Karpas-422 (cell line): Measurements from ENCODE around the gene SIRT3. TPM values are rescaled to one million over a fixed set of nuclear protein-coding genes. Genes with fewer than 3 reads are reported as not detected.
"Not testable (repeated sequence)": the region's sequence is repeated elsewhere in the genome, so short reads cannot be mapped to it uniquely, and the experiment has no call there.

Experiments
- DNase-seq: peaks from one replicate; pipeline ENCODE4 v3.0.0-alpha.2; 2015
- H2AFZ ChIP-seq: fragments of 200-600 bp; sonication (generic); 2 replicates; pipeline ENCODE4 v1.6.1; 2014; ENCODE audit warnings: antibody characterized with exemption, low read length, mixed read lengths
- H3K27ac ChIP-seq: fragments of 200-600 bp; sonication (generic); 2 replicates; pipeline ENCODE4 v1.5.1; 2014; ENCODE audit warnings: mild to moderate bottlenecking, low read length, moderate library complexity
- H3K27me3 ChIP-seq: fragments of 200-600 bp; sonication (generic); 2 replicates; pipeline ENCODE4 v1.6.1; 2014; ENCODE audit warnings: low read length, mixed read lengths
- H3K36me3 ChIP-seq: fragments of 200-600 bp; sonication (generic); 2 replicates; pipeline ENCODE4 v1.6.1; 2014; ENCODE audit warnings: low read length, mixed read lengths; ENCODE audit not compliant: insufficient read depth
- H3K4me1 ChIP-seq: fragments of 200-600 bp; sonication (generic); 2 replicates; pipeline ENCODE4 v1.6.1; 2014; ENCODE audit warnings: mild to moderate bottlenecking, low read length, mixed read lengths
- H3K4me2 ChIP-seq: fragments of 200-600 bp; sonication (generic); 2 replicates; pipeline ENCODE4 v1.6.1; 2014; ENCODE audit warnings: low read length, low read depth, mild to moderate bottlenecking; ENCODE audit not compliant: poor library complexity, severe bottlenecking
- H3K4me3 ChIP-seq: fragments of 200-600 bp; sonication (generic); 2 replicates; pipeline ENCODE4 v1.5.1; 2014; ENCODE audit warnings: mild to moderate bottlenecking, antibody characterized with exemption, low read length, mixed read lengths
- H3K79me2 ChIP-seq: fragments of 200-600 bp; sonication (generic); 2 replicates; pipeline ENCODE4 v1.6.1; 2014; ENCODE audit warnings: mild to moderate bottlenecking, low read length, mixed read lengths
- H3K9ac ChIP-seq: fragments of 200-600 bp; sonication (generic); 2 replicates; pipeline ENCODE4 v1.6.0; 2014; ENCODE audit warnings: low read length
- H3K9me2 ChIP-seq: fragments of 200-600 bp; sonication (generic), shearing (Covaris generic); replicated peaks from 2 replicates; pipeline ENCODE4 v1.6.0; 2014; ENCODE audit warnings: mild to moderate bottlenecking, low read length, moderate library complexity; ENCODE audit not compliant: insufficient read depth
- H3K9me3 ChIP-seq: fragments of 300-700, 200-600 bp; sonication (generic); 2 replicates; pipeline ENCODE4 v1.6.1; 2014; ENCODE audit warnings: low read length, mixed read lengths
- H4K20me1 ChIP-seq: fragments of 200-600 bp; sonication (generic); 2 replicates; pipeline ENCODE4 v1.6.1; 2014; ENCODE audit warnings: mild to moderate bottlenecking, antibody characterized with exemption, low read length, low read depth; ENCODE audit not compliant: insufficient read depth
- total RNA-seq: library from RNA; depleted of rRNA; stranded (reverse); fragments of >200 nt; shearing (Covaris generic); gene quantifications from 2 replicates; pipeline ENCODE4 v1.2.3, GENCODE V29; 2014; ENCODE audit warnings: low replicate concordance

The SIRT3 gene
- total RNA-seq, 1 experiment from 2014 or later, result 13.6 TPM

- Histone ChIP-seq H3K4me3 (peak overlapping the region; percentile 98), H3K4me2 (peak overlapping the region; percentile 97), H3K79me2 (peaks cover 77% of the 10 kb centered on the region), H3K4me1 (peaks cover 24% of the 10 kb centered on the region), H3K9ac (peak overlapping the region; percentile 96), H3K36me3 (peaks cover 23% of the 10 kb centered on the region; the same call in 1 of the 2 replicates)
- not testable (repeated sequence) for H3K9me2 ChIP-seq, DNase-seq, H3K27me3 ChIP-seq, H2AFZ ChIP-seq, H3K9me3 ChIP-seq, H3K27ac ChIP-seq, H4K20me1 ChIP-seq
These were observed 2.2 kb upstream of the SIRT3 start for GRCh38 chr11:238346-238745.

- peaks cover 3% of the 10 kb centered on the region; the same call in 1 of the 2 replicates for H4K20me1 ChIP-seq
- H3K4me1 ChIP-seq, result peaks cover 24% of the 10 kb centered on the region
- H3K79me2 ChIP-seq, result peaks cover 67% of the 10 kb centered on the region
- H3K4me3 ChIP-seq, result peak within 1 kb of the TSS; percentile 98
- H3K4me2 ChIP-seq, result peak within 1 kb of the TSS; percentile 97
- peaks cover 13% of the 10 kb centered on the region; the same call in 1 of the 2 replicates for H3K36me3 ChIP-seq
- H3K9me3 ChIP-seq, result no peaks in the 10 kb centered on the region
- peak within 1 kb of the TSS; percentile 91 for H3K27ac ChIP-seq
- peak within 1 kb of the TSS; percentile 96 for H3K9ac ChIP-seq
- DNase-seq, result peak; percentile 95
- no peaks in the 10 kb centered on the region for H3K27me3 ChIP-seq
- H3K9me2 ChIP-seq, result no peaks in the 10 kb centered on the region
- peak within 1 kb of the TSS; percentile 98; the same call in 1 of the 2 replicates for H2AFZ ChIP-seq
These were observed 929 bp upstream of the SIRT3 start, which contains the start of gene PSMD13 for GRCh38 chr11:236774-237767. PSMD13 (plus strand) TSS chr11:236976; CDS start chr11:237050, 74 bp downstream.

- Histone ChIP-seq H3K4me1 (peaks cover 24% of the 10 kb centered on the region), H3K79me2 (peaks cover 55% of the 10 kb centered on the region), H3K36me3 (peaks cover 12% of the 10 kb centered on the region; the same call in 1 of the 2 replicates), H2AFZ (no peak overlapping the region; the same call in 1 of the 2 replicates), H3K27ac (no peak overlapping the region; the same call in 1 of the 2 replicates), H3K27me3 (no peaks in the 10 kb centered on the region), H3K9me2 (no peaks in the 10 kb centered on the region), H3K9me3 (no peaks in the 10 kb centered on the region), H3K4me3 (peak overlapping the region; percentile 79), H3K9ac (peak overlapping the region; percentile 93), H4K20me1 (peaks cover 3% of the 10 kb centered on the region; the same call in 1 of the 2 replicates), H3K4me2 (peak overlapping the region; percentile 71)
- DNase-seq, result peak; percentile 74
These were observed 539 bp downstream of the SIRT3 start for GRCh38 chr11:235609-235996.

GRCh38 chr11:235180-235579 is 962 bp downstream of the SIRT3 start:
- H3K27me3 ChIP-seq, result no peaks in the 10 kb centered on the region
- no peaks in the 10 kb centered on the region for H3K9me3 ChIP-seq
- H3K4me1 ChIP-seq, result peaks cover 24% of the 10 kb centered on the region
- H3K9me2 ChIP-seq, result no peaks in the 10 kb centered on the region
- peaks cover 51% of the 10 kb centered on the region for H3K79me2 ChIP-seq
- peak overlapping the region; percentile 93 for H3K9ac ChIP-seq
- H3K4me3 ChIP-seq, result peak overlapping the region; percentile 79
- H3K36me3 ChIP-seq, result peaks cover 8% of the 10 kb centered on the region; the same call in 1 of the 2 replicates
- peaks cover under 1% of the 10 kb centered on the region; the same call in 1 of the 2 replicates for H4K20me1 ChIP-seq
- H3K27ac ChIP-seq, result no peak overlapping the region
- no peak for DNase-seq
- H2AFZ ChIP-seq, result no peak overlapping the region
- peak overlapping the region; percentile 71 for H3K4me2 ChIP-seq

- H3K27me3 ChIP-seq, result no peaks in the 10 kb centered on the region
- peaks cover 16% of the 10 kb centered on the region for H3K4me1 ChIP-seq
- H3K36me3 ChIP-seq, result no peaks in the 10 kb centered on the region
- H4K20me1 ChIP-seq, result no peaks in the 10 kb centered on the region; the same call in 1 of the 2 replicates
- H3K27ac ChIP-seq, result no peak overlapping the region
- no peaks in the 10 kb centered on the region for H3K9me2 ChIP-seq
- H2AFZ ChIP-seq, result no peak overlapping the region
- no peak overlapping the region for H3K4me3 ChIP-seq
- H3K9me3 ChIP-seq, result no peaks in the 10 kb centered on the region
- peaks cover 43% of the 10 kb centered on the region for H3K79me2 ChIP-seq
- no peak for DNase-seq
- no peak overlapping the region for H3K4me2 ChIP-seq
- H3K9ac ChIP-seq, result no peak overlapping the region
These were observed 3.2 kb downstream of the SIRT3 start for GRCh38 chr11:232783-233565.

- Histone ChIP-seq H3K4me3 (no peak overlapping the region), H3K9me3 (no peaks in the 10 kb centered on the region), H3K79me2 (peaks cover 37% of the 10 kb centered on the region), H3K9me2 (no peaks in the 10 kb centered on the region), H3K4me1 (peaks cover 14% of the 10 kb centered on the region), H2AFZ (no peak overlapping the region), H3K9ac (no peak overlapping the region), H3K36me3 (0 out of 2 replicates have a peak, but pooled peaks cover 4% of the 10 kb centered on the region), H4K20me1 (no peaks in the 10 kb centered on the region), H3K4me2 (no peak overlapping the region), H3K27ac (no peak overlapping the region), H3K27me3 (no peaks in the 10 kb centered on the region)
- DNase-seq, result no peak
These were observed 5.7 kb downstream of the SIRT3 start for GRCh38 chr11:230431-230830.

- DNase-seq, result no peak
- Histone ChIP-seq H3K36me3 (0 out of 2 replicates have a peak, but pooled peaks cover 4% of the 10 kb centered on the region), H3K9ac (no peak overlapping the region), H3K27me3 (no peaks in the 10 kb centered on the region), H3K4me3 (no peak overlapping the region), H3K79me2 (peaks cover 30% of the 10 kb centered on the region), H3K27ac (no peak overlapping the region), H3K4me2 (no peak overlapping the region), H4K20me1 (no peaks in the 10 kb centered on the region), H3K9me2 (no peaks in the 10 kb centered on the region), H3K4me1 (peaks cover 8% of the 10 kb centered on the region), H2AFZ (no peak overlapping the region), H3K9me3 (no peaks in the 10 kb centered on the region)
These were observed 8.2 kb downstream of the SIRT3 start for GRCh38 chr11:227824-228379.
